Dermis blood vessel endothelial cell (primary cell): ENCODE data around the gene CUL4A. TPM values are rescaled to one million over a fixed set of nuclear protein-coding genes. Genes with fewer than 3 reads are reported as not detected.
"Not testable (repeated sequence)": the region's sequence is repeated elsewhere in the genome, so short reads cannot be mapped to it uniquely, and the experiment has no call there.

Experiments
- DNase-seq: peaks from one replicate; pipeline ENCODE4 v3.0.0; 2010
- total RNA-seq: library from RNA; depleted of rRNA; stranded (reverse); fragments of >200 nt; gene quantifications from 2 replicates; pipeline ENCODE4 v1.2.3, GENCODE V29; 2014

CUL4A gene
- total RNA-seq, 1 donor from 2014 or later = 148 TPM

- DNase-seq = no peak
Observed at GRCh38 chr13:113293686-113294085, 84.3 kb downstream of the CUL4A start.

GRCh38 chr13:113295776-113296175 is 86.4 kb downstream of the CUL4A start:
- no peak for DNase-seq

- DNase-seq = peak; percentile 99
Observed at GRCh38 chr13:113296823-113297369, 87.5 kb downstream of the CUL4A start, which contains the start of gene LAMP1. Gene LAMP1, plus strand, starts transcription at chr13:113297239. Its CDS starts 196 bp downstream, at chr13:113297435.

- DNase-seq = peak; percentile 43
Observed at GRCh38 chr13:113297370-113298042, 88.1 kb downstream of the CUL4A start.

- peak; percentile 23 for DNase-seq
Observed at GRCh38 chr13:113298043-113298945, 88.9 kb downstream of the CUL4A start.

GRCh38 chr13:113299951-113300350 is 90.5 kb downstream of the CUL4A start:
- DNase-seq = no peak

- no peak for DNase-seq
Observed at GRCh38 chr13:113302986-113303385, 93.6 kb downstream of the CUL4A start.

GRCh38 chr13:113304121-113304520 is 94.7 kb downstream of the CUL4A start:
- no peak for DNase-seq

- no peak for DNase-seq
Observed at GRCh38 chr13:113305208-113305607, 95.8 kb downstream of the CUL4A start.

- no peak for DNase-seq
Observed at GRCh38 chr13:113307491-113307890, 98.1 kb downstream of the CUL4A start.

GRCh38 chr13:113309473-113309872 is 100.1 kb downstream of the CUL4A start:
- no peak for DNase-seq

- DNase-seq = not testable (repeated sequence)
Observed at GRCh38 chr13:113314112-113314511, 104.7 kb downstream of the CUL4A start.

GRCh38 chr13:113314895-113315470 is 105.6 kb downstream of the CUL4A start:
- not testable (repeated sequence) for DNase-seq

- no peak for DNase-seq
Observed at GRCh38 chr13:113315992-113316391, 106.6 kb downstream of the CUL4A start.

Other genes starting within 250 kb of the CUL4A start
- 7.8 and 51.4 TPM in 2 replicates for gene MCF2L, start 240.4 kb upstream of the CUL4A start, total RNA-seq
- gene F7, start 103.8 kb upstream of the CUL4A start, total RNA-seq = not detected in 2 replicates
- not detected in 2 replicates for gene F10, start 86.8 kb upstream of the CUL4A start, total RNA-seq
- gene PROZ, start 51.0 kb upstream of the CUL4A start, total RNA-seq = 0.17 TPM in 1 of 2 replicates, not detected in the other
- 64.5 and 74.5 TPM in 2 replicates for gene PCID2, start 944 bp upstream of the CUL4A start, total RNA-seq
- 207 and 221 TPM in 2 replicates for gene LAMP1, start 87.6 kb downstream of the CUL4A start, total RNA-seq
- 1.1 and 1.5 TPM in 2 replicates for gene GRTP1, start 154.5 kb downstream of the CUL4A start, total RNA-seq
- 1.0 and 1.7 TPM in 2 replicates for gene ADPRHL1, start 243.9 kb downstream of the CUL4A start, total RNA-seq